Hepatocyte (in vitro differentiated cells): ENCODE data around the gene DEF6. TPM values are rescaled to one million over a fixed set of nuclear protein-coding genes. Genes with fewer than 3 reads are reported as not detected.

ENCODE experiments used
- DNase-seq: peaks from one replicate; pipeline ENCODE4 v3.0.0-alpha.2; 2016; ENCODE audit warnings: low spot score
- H2AFZ ChIP-seq: fragments of 200-600 bp; sonication (generic); 2 replicates; pipeline ENCODE4 v1.6.0; 2016; ENCODE audit warnings: antibody characterized with exemption, mild to moderate bottlenecking
- H3K27ac ChIP-seq: fragments of 200-600 bp; sonication (generic); 2 replicates; pipeline ENCODE4 v1.5.1; 2016; ENCODE audit warnings: mild to moderate bottlenecking
- H3K27me3 ChIP-seq: fragments of 200-600 bp; sonication (generic); 2 replicates; pipeline ENCODE4 v1.6.1; 2016
- H3K36me3 ChIP-seq: fragments of 200-600 bp; sonication (generic); replicated peaks from 2 replicates; pipeline ENCODE4 v1.5.1; 2016; ENCODE audit warnings: low read depth; ENCODE audit not compliant: insufficient read depth
- H3K4me1 ChIP-seq: fragments of 200-600 bp; sonication (generic); 2 replicates; pipeline ENCODE4 v1.5.1; 2016; ENCODE audit warnings: mild to moderate bottlenecking, moderate library complexity; ENCODE audit not compliant: insufficient read depth
- H3K4me2 ChIP-seq: fragments of 200-600 bp; sonication (generic); 2 replicates; pipeline ENCODE4 v1.6.0; 2016
- H3K4me3 ChIP-seq: fragments of 200-600 bp; sonication (generic); 2 replicates; pipeline ENCODE4 v1.5.1; 2016; ENCODE audit warnings: mild to moderate bottlenecking
- H3K79me2 ChIP-seq: fragments of 200-600 bp; sonication (generic); 2 replicates; pipeline ENCODE4 v1.6.0; 2017; ENCODE audit warnings: mild to moderate bottlenecking
- H3K9me2 ChIP-seq: fragments of 200-600 bp; sonication (generic); replicated peaks from 2 replicates; pipeline ENCODE4 v1.6.0; 2017; ENCODE audit warnings: mild to moderate bottlenecking; ENCODE audit not compliant: insufficient read depth
- H3K9me3 ChIP-seq: fragments of 200-600 bp; sonication (generic); 2 replicates; pipeline ENCODE4 v1.5.1; 2016; ENCODE audit warnings: low read depth, mild to moderate bottlenecking
- H4K20me1 ChIP-seq: fragments of 200-600 bp; sonication (generic); 2 replicates; pipeline ENCODE4 v1.6.0; 2016; ENCODE audit warnings: mild to moderate bottlenecking; ENCODE audit not compliant: insufficient read depth, poor library complexity, severe bottlenecking
- CTCF ChIP-seq: fragments of 200-600 bp; sonication (generic); IDR thresholded peaks from 2 replicates; pipeline ENCODE4 v1.5.1; 2016; ENCODE audit warnings: antibody characterized with exemption, mild to moderate bottlenecking; ENCODE audit not compliant: poor library complexity
- EZH2 ChIP-seq: fragments of 200-600 bp; sonication (generic); IDR thresholded peaks from 2 replicates; pipeline ENCODE4 v1.6.1; 2016; ENCODE audit warnings: antibody characterized with exemption, mild to moderate bottlenecking, borderline replicate concordance
- EZH2phosphoT487 ChIP-seq: fragments of 200-600 bp; sonication (generic); IDR thresholded peaks from one replicate; pipeline ENCODE4 v1.6.1; 2018; ENCODE audit warnings: antibody characterized with exemption, mild to moderate bottlenecking, low read depth, moderate library complexity; ENCODE audit not compliant: unreplicated experiment, severe bottlenecking
- WGBS: methylation state at CpG from one replicate; pipeline ENCODE4 v1.1.6; 2016; ENCODE audit warnings: low lambda C conversion rate; ENCODE audit errors: missing lambda C conversion rate; 5-methylcytosine and 5-hydroxymethylcytosine counted together
- polyA plus RNA-seq: library from polyadenylated mRNA; unstranded; fragments of >200 nt; fragmentation: Nextera tagmentation; extraction: Ambion mirVana; gene quantifications from 2 replicates; pipeline ENCODE4 v1.2.1, GENCODE V29; 2016
- total RNA-seq: library from RNA; depleted of rRNA; stranded (reverse); fragments of >200 nt; gene quantifications from 2 replicates; pipeline ENCODE4 v1.2.3, GENCODE V29; 2014

Gene DEF6
- total and polyA plus RNA-seq, 2 experiments from 2014 or later, result 3.7 to 3.8 TPM

DNA sequence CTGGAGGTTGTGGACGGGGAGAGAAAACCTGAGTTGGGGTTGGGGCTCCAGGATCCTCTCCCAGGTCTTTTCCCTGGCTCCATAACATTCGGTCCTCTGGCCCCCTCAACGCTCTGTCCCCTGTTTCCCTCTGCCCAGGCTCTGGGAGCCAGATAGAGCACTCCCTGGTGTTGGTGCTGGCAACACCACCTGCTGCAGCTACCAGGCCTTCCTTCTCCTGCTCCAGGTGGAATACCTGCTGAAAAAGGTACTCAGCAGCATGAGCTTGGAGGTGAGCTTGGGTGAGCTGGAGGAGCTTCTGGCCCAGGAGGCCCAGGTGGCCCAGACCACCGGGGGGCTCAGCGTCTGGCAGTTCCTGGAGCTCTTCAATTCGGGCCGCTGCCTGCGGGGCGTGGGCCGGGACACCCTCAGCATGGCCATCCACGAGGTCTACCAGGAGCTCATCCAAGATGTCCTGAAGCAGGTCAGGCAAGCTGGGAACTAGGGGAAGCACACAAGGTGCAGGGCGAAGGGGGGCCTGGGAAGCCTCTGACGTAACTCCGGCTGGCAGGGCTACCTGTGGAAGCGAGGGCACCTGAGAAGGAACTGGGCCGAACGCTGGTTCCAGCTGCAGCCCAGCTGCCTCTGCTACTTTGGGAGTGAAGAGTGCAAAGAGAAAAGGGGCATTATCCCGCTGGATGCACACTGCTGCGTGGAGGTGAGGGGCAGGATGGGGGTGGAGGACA, 14.6 kb downstream of the DEF6 start:
- Histone ChIP-seq H3K4me2 (no peak overlapping the region), H3K4me1 (peaks cover under 1% of the 10 kb centered on the region), H4K20me1 (no peaks in the 10 kb centered on the region), H2AFZ (no peak overlapping the region), H3K27ac (no peak overlapping the region), H3K36me3 (no peaks in the 10 kb centered on the region), H3K79me2 (no peaks in the 10 kb centered on the region), H3K9me3 (no peaks in the 10 kb centered on the region), H3K9me2 (no peaks in the 10 kb centered on the region), H3K4me3 (no peak overlapping the region), H3K27me3 (no peaks in the 10 kb centered on the region)
- no peak for TF ChIP-seq CTCF
- no peak for TF ChIP-seq EZH2
- no peak for TF ChIP-seq EZH2phosphoT487
- WGBS, result 93% methylated on average over 19 of the region's 19 CpGs
- DNase-seq, result no peak

GRCh38 chr6:35312807-35313206, 15.2 kb downstream of the DEF6 start:
- Histone ChIP-seq H3K36me3 (no peaks in the 10 kb centered on the region), H3K9me2 (no peaks in the 10 kb centered on the region), H3K27ac (no peak overlapping the region), H4K20me1 (no peaks in the 10 kb centered on the region), H3K4me1 (peaks cover 6% of the 10 kb centered on the region), H2AFZ (no peak overlapping the region), H3K79me2 (no peaks in the 10 kb centered on the region), H3K9me3 (no peaks in the 10 kb centered on the region), H3K4me3 (no peak overlapping the region), H3K27me3 (no peaks in the 10 kb centered on the region), H3K4me2 (no peak overlapping the region)
- DNase-seq, result no peak
- no peak for TF ChIP-seq CTCF
- no peak for TF ChIP-seq EZH2phosphoT487
- TF ChIP-seq EZH2, result no peak
- 73% methylated on average over 2 of the region's 2 CpGs for WGBS

DNA sequence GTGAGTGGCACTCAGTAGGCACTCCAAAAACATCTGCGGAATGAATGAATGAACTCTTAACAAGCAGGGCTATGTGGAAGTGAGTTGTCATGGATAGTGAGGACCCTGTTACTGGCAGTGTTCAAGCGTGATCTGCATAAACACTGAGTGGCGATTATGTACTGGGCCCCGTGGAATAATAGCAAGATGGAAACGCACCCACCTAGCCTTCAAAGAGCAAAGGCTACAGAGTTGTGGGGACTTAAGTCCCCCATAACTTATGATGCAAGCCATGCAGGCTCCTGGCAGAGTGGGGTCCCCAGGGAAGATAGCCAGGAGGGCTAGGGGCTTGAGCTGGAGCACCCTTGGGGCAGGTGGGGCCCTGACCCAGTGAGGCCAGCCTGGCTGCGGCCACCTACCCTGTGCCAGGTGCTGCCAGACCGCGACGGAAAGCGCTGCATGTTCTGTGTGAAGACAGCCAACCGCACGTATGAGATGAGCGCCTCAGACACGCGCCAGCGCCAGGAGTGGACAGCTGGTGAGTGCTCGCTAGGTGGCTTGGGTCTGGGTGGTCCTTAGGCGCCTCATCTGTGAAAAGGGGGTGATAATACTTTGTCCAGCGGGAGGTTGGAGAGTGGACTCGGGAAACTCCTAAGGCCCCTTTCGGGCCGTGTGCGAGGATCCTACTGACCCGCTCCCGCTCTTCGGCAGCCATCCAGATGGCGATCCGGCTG, 20.0 kb downstream of the DEF6 start:
- Histone ChIP-seq H2AFZ (peak overlapping the region; percentile 89), H3K4me3 (peak overlapping the region; percentile 30), H3K4me1 (peaks cover 8% of the 10 kb centered on the region), H3K36me3 (no peaks in the 10 kb centered on the region), H3K4me2 (peak overlapping the region; percentile 95), H3K9me3 (no peaks in the 10 kb centered on the region), H3K79me2 (no peaks in the 10 kb centered on the region), H3K27ac (peak overlapping the region; percentile 29), H4K20me1 (no peaks in the 10 kb centered on the region), H3K9me2 (no peaks in the 10 kb centered on the region), H3K27me3 (no peaks in the 10 kb centered on the region)
- peak; percentile 52 for DNase-seq
- no peak for TF ChIP-seq CTCF
- no peak for TF ChIP-seq EZH2
- WGBS, result 15% methylated on average over 28 of the region's 28 CpGs
